Measurements from ENCODE around the gene KCNK6. TPM values are rescaled to one million over a fixed set of nuclear protein-coding genes. Genes with fewer than 3 reads are reported as not detected.
A peak's percentile ranks its signal among the peaks of the same experiment; 100 is the strongest.

KCNK6 gene
- total and polyA plus RNA-seq, 2 of the 8 experiments (the other 6 are each of a cell fraction or from before 2014, with no cell fraction given), result 10.6 to 13.3 TPM

- TF ChIP-seq USF2 (IDR thresholded peaks at IDR 0.05; ENCODE audit: low read length) (no peak), POLR2A (IDR thresholded peaks at IDR 0.05; ENCODE audit: control extremely low read depth in 1 of 2, low read depth in 2 of 2, low read length in 2 of 2) (peak in 1 of 2 experiments; percentile 55; a peak in 1 of 3 replicates), CTCF (IDR thresholded peaks at IDR 0.05; ENCODE audit: control extremely low read depth in 1 of 3, insufficient read depth in 1 of 3, low read depth in 1 of 3, low read length in 3 of 3) (peak in 1 of 3 experiments; percentile 12; a peak in 1 of 4 replicates), TBP (IDR thresholded peaks at IDR 0.05; ENCODE audit: low read depth, low read length) (peak; percentile 29; the same call in 1 of the 2 replicates), SP4 (IDR thresholded peaks at IDR 0.05; ENCODE audit: low read length) (0 out of 2 replicates have a peak, but pooled peaks have one; percentile 34), KDM1A (IDR thresholded peaks at IDR 0.05; ENCODE audit: borderline replicate concordance, low read length) (peak; percentile 48; the same call in 1 of the 2 replicates), SP1 (IDR thresholded peaks at IDR 0.05; ENCODE audit: low read depth, low read length) (no peak), CREB1 (IDR thresholded peaks at IDR 0.05) (0 out of 2 replicates have a peak, but pooled peaks have one; percentile 7), BACH1 (IDR thresholded peaks at IDR 0.05; ENCODE audit: low read length) (no peak), KDM4A (IDR thresholded peaks at IDR 0.05; ENCODE audit: low read depth, low read length, severe bottlenecking) (peak; percentile 84), TCF12 (IDR thresholded peaks at IDR 0.05; ENCODE audit: low read depth, low read length) (0 out of 2 replicates have a peak, but pooled peaks have one; percentile 13), ASH2L (IDR thresholded peaks at IDR 0.05; ENCODE audit: low read length) (peak; percentile 65), RBBP5 (IDR thresholded peaks at IDR 0.05; ENCODE audit: borderline replicate concordance, low read depth, low read length) (peak; percentile 93; the same call in 1 of the 2 replicates), SAP30 (IDR thresholded peaks at IDR 0.05; ENCODE audit: insufficient read depth, insufficient replicate concordance, low read length) (peak; percentile 33), TAF1 (IDR thresholded peaks at IDR 0.05; ENCODE audit: low read depth, low read length) (peak; percentile 54; the same call in 1 of the 2 replicates), MAX (IDR thresholded peaks at IDR 0.05) (peak; percentile 79), PHF8 (conservative IDR thresholded peaks at IDR 0.05; ENCODE audit: low read depth, low read length) (peak; percentile 48), E2F6 (IDR thresholded peaks at IDR 0.05) (peak; percentile 71; the same call in 1 of the 2 replicates), SRF (IDR thresholded peaks at IDR 0.05; ENCODE audit: low read depth, low read length) (no peak)
Observed at GRCh38 chr19:38319421-38320258, at the start of gene KCNK6 (continued).

Measured in H1 (cell line).